ENCODE data around the gene KDM4E.

KDM4E gene

GRCh38 chr11:95074792-95075563 is 49.9 kb downstream of the KDM4E start:
- H3K4me3 ChIP-seq (ENCODE audit: low read depth, low read length): no peak overlapping the region
- H3K4me1 ChIP-seq (ENCODE audit: control insufficient read depth, insufficient read depth, low read length): no peaks in the 10 kb centered on the region

GRCh38 chr11:95076416-95076815 is 51.4 kb downstream of the KDM4E start:
- H3K4me1 ChIP-seq (ENCODE audit: control insufficient read depth, insufficient read depth, low read length): no peaks in the 10 kb centered on the region
- no peaks in the 10 kb centered on the region for H3K9me3 ChIP-seq (ENCODE audit: control insufficient read depth, insufficient read depth, low read length)
- H3K36me3 ChIP-seq (ENCODE audit: control insufficient read depth, insufficient read depth, low read length): no peaks in the 10 kb centered on the region
- no peaks in the 10 kb centered on the region for H3K27me3 ChIP-seq (ENCODE audit: control insufficient read depth, insufficient read depth, low read length)
- H3K4me3 ChIP-seq (ENCODE audit: low read depth, low read length): no peak overlapping the region
- no peak overlapping the region for H3K9ac ChIP-seq (ENCODE audit: low read depth, low read length)

More at GRCh38 chr11:95074792-95075563, 49.9 kb downstream of the KDM4E start:
- H3K27me3 ChIP-seq (ENCODE audit: control insufficient read depth, insufficient read depth, low read length): no peaks in the 10 kb centered on the region
- H3K9ac ChIP-seq (ENCODE audit: low read depth, low read length): no peak overlapping the region
- H3K36me3 ChIP-seq (ENCODE audit: control insufficient read depth, insufficient read depth, low read length): no peaks in the 10 kb centered on the region
- H3K9me3 ChIP-seq (ENCODE audit: control insufficient read depth, insufficient read depth, low read length): no peaks in the 10 kb centered on the region

GRCh38 chr11:95076981-95077380 is 51.9 kb downstream of the KDM4E start:
- H3K4me3 ChIP-seq (ENCODE audit: low read depth, low read length): no peak overlapping the region
- no peak overlapping the region for H3K9ac ChIP-seq (ENCODE audit: low read depth, low read length)
- no peaks in the 10 kb centered on the region for H3K9me3 ChIP-seq (ENCODE audit: control insufficient read depth, insufficient read depth, low read length)
- no peaks in the 10 kb centered on the region for H3K27me3 ChIP-seq (ENCODE audit: control insufficient read depth, insufficient read depth, low read length)
- H3K36me3 ChIP-seq (ENCODE audit: control insufficient read depth, insufficient read depth, low read length): no peaks in the 10 kb centered on the region
- no peaks in the 10 kb centered on the region for H3K4me1 ChIP-seq (ENCODE audit: control insufficient read depth, insufficient read depth, low read length)
